Neural cell (in vitro differentiated cells): ENCODE measurements around the gene IFIH1. TPM values are rescaled to one million over a fixed set of nuclear protein-coding genes. Genes with fewer than 3 reads are reported as not detected.

Source experiments
- H2AFZ ChIP-seq: fragments of 200-600, 300-800 bp; sonication (generic), shearing (Covaris generic); 2 replicates; pipeline ENCODE4 v1.6.0; 2014; ENCODE audit warnings: low read depth, mild to moderate bottlenecking, antibody characterized with exemption, low read length, moderate library complexity
- H3F3A ChIP-seq: fragments of 200-600 bp; shearing (Covaris generic); 2 replicates; pipeline ENCODE4 v1.6.1; 2016; ENCODE audit warnings: mild to moderate bottlenecking, moderate library complexity, mixed read lengths, antibody characterized with exemption, low read length; ENCODE audit not compliant: insufficient read depth, poor library complexity, severe bottlenecking
- H3K27ac ChIP-seq: fragments of 200-600, 300-800 bp; sonication (generic), shearing (Covaris generic); 2 replicates; pipeline ENCODE4 v1.5.1; 2014; ENCODE audit warnings: mild to moderate bottlenecking, low read length, moderate library complexity
- H3K27me3 ChIP-seq: fragments of 300-800, 200-600 bp; sonication (generic), shearing (Covaris generic); 2 replicates; pipeline ENCODE4 v1.6.0; 2014; ENCODE audit warnings: mild to moderate bottlenecking, low read depth, low read length, moderate library complexity; ENCODE audit not compliant: insufficient read depth
- H3K36me3 ChIP-seq: fragments of 300-800, 200-600 bp; sonication (generic), shearing (Covaris generic); 2 replicates; pipeline ENCODE4 v1.5.1; 2014; ENCODE audit warnings: mild to moderate bottlenecking, antibody characterized with exemption, low read length, moderate library complexity; ENCODE audit not compliant: insufficient read depth
- H3K4me2 ChIP-seq: fragments of 300-800, 200-600 bp; sonication (generic), shearing (Covaris generic); 2 replicates; pipeline ENCODE4 v1.6.0; 2014; ENCODE audit warnings: mild to moderate bottlenecking, low read length
- H3K4me3 ChIP-seq: fragments of 300-800, 200-600 bp; sonication (generic), shearing (Covaris generic); 2 replicates; pipeline ENCODE4 v1.5.1; 2014; ENCODE audit warnings: mild to moderate bottlenecking, low read length, moderate library complexity
- H3K79me2 ChIP-seq: fragments of 200-600 bp; shearing (Covaris generic); replicated peaks from 2 replicates; pipeline ENCODE4 v1.6.0; 2014; ENCODE audit warnings: mild to moderate bottlenecking, low read length, moderate library complexity; ENCODE audit not compliant: insufficient read depth
- H3K9ac ChIP-seq: fragments of 300-800, 200-600 bp; sonication (generic), shearing (Covaris generic); 2 replicates; pipeline ENCODE4 v1.6.1; 2016; ENCODE audit warnings: mild to moderate bottlenecking, low read length, mixed read lengths
- H3K9me2 ChIP-seq: fragments of 200-600 bp; shearing (Covaris generic); 2 replicates; pipeline ENCODE4 v1.6.1; 2016; ENCODE audit warnings: mild to moderate bottlenecking, low read length, mixed read lengths; ENCODE audit not compliant: insufficient read depth
- H3K9me3 ChIP-seq: fragments of 200-600, 300-800 bp; sonication (generic), shearing (Covaris generic); 2 replicates; pipeline ENCODE4 v1.6.1; 2016; ENCODE audit warnings: mild to moderate bottlenecking, mixed run types, low read length, moderate library complexity, mixed read lengths
- H4K20me1 ChIP-seq: fragments of 200-600 bp; shearing (Covaris generic); 2 replicates; pipeline ENCODE4 v1.6.1; 2016; ENCODE audit warnings: mild to moderate bottlenecking, mixed run types; ENCODE audit not compliant: insufficient read depth
- EP300 ChIP-seq: fragments of 450-650 bp; conservative IDR thresholded peaks from 2 replicates; pipeline ENCODE4 v1.6.1; 2014; ENCODE audit warnings: antibody characterized with exemption, mild to moderate bottlenecking, moderate library complexity; ENCODE audit not compliant: poor library complexity, severe bottlenecking
- EZH2 ChIP-seq: fragments of 200-600, 300-800 bp; shearing (Covaris generic), sonication (generic); IDR thresholded peaks from 2 replicates; pipeline ENCODE4 v1.6.1; 2014; ENCODE audit warnings: antibody characterized with exemption, low read length, borderline replicate concordance, mild to moderate bottlenecking; ENCODE audit not compliant: insufficient read depth, poor library complexity, severe bottlenecking
- MXI1 ChIP-seq: fragments of 450-650 bp; conservative IDR thresholded peaks from 2 replicates; pipeline ENCODE4 v1.6.1; 2014; ENCODE audit warnings: antibody characterized with exemption, mild to moderate bottlenecking; ENCODE audit not compliant: poor library complexity, severe bottlenecking
- POLR2AphosphoS5 ChIP-seq: IDR thresholded peaks from 2 replicates; pipeline ENCODE4 v1.6.1; 2012
- RAD21 ChIP-seq: fragments of 450-650 bp; conservative IDR thresholded peaks from 2 replicates; pipeline ENCODE4 v1.6.1; 2014; ENCODE audit warnings: antibody characterized with exemption, mild to moderate bottlenecking, moderate library complexity
- SMC3 ChIP-seq: fragments of 450-650 bp; conservative IDR thresholded peaks from 2 replicates; pipeline ENCODE4 v1.6.1; 2014; ENCODE audit warnings: antibody characterized with exemption, mild to moderate bottlenecking, moderate library complexity; ENCODE audit not compliant: poor library complexity
- TAF1 ChIP-seq: IDR thresholded peaks from 2 replicates; pipeline ENCODE4 v1.6.1; 2012; ENCODE audit warnings: low read depth
- polyA plus RNA-seq: library from polyadenylated mRNA; depleted of rRNA; stranded (reverse); fragments of >200 nt; gene quantifications from 2 replicates; pipeline ENCODE4 v1.2.3, GENCODE V29; 2014
- TF ChIP-seq, protein P1 (sequence below): IDR thresholded peaks from 2 replicates; pipeline ENCODE4 v1.6.1; 2012; ENCODE audit warnings: borderline replicate concordance
- TF ChIP-seq, protein P2 (sequence below): fragments of 450-650 bp; IDR thresholded peaks from 2 replicates; pipeline ENCODE4 v1.5.1; 2014; ENCODE audit warnings: antibody characterized with exemption, mild to moderate bottlenecking, moderate library complexity; ENCODE audit not compliant: poor library complexity, severe bottlenecking

The IFIH1 gene
- polyA plus RNA-seq, 1 donor from 2014 or later, result not detected

DNA sequence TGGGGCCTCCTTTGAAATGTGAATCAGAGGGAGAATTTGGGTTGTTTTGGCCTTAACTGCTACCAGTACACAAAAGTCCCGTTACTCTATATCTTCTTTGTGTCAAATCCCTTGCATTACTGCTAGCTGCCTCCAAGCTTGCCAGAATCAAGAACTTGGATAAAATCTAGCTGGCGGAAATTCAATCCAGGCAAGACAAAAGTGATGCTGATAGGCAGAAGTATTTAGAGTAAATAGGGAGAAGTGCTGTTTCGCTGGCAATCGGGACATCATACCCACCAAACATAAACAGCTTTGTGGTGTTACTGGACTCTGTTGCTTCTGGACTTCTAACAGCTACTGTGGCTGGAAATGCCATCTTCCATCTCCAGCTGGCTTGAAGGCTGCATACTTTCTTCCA, 2.5 kb downstream of the IFIH1 start:
- Histone ChIP-seq H3K4me3 (no peak overlapping the region), H3K27me3 (no peaks in the 10 kb centered on the region)

DNA sequence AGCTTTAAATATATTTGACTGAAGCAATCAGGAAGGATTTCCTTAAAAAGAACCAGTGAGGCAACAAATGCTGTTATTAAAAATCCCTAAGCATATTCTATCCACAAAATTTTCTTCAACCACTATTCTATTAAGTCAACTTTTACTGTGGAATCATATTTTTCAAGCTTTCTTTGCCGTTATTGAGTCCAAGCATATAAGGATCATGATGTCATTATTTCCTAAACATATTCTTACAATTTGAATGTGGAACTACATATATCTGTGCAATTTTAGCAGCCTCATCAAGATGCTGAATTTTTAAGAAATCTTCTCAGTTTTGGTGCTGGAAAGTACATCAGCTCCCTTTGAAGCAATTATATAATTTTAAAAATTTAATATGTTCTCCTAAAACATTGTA, 5.6 kb downstream of the IFIH1 start:
- H4K20me1 ChIP-seq, result no peaks in the 10 kb centered on the region
- no peaks in the 10 kb centered on the region for H3K9me2 ChIP-seq
- H3K79me2 ChIP-seq, result no peaks in the 10 kb centered on the region
- no peaks in the 10 kb centered on the region for H3K36me3 ChIP-seq
- no peak overlapping the region for H3K9ac ChIP-seq
- H3F3A ChIP-seq, result no peaks in the 10 kb centered on the region
- H3K4me3 ChIP-seq, result no peak overlapping the region
- no peaks in the 10 kb centered on the region for H3K9me3 ChIP-seq
- no peaks in the 10 kb centered on the region for H3K27me3 ChIP-seq
- H2AFZ ChIP-seq, result no peak overlapping the region
- TF ChIP-seq, protein P1, sequence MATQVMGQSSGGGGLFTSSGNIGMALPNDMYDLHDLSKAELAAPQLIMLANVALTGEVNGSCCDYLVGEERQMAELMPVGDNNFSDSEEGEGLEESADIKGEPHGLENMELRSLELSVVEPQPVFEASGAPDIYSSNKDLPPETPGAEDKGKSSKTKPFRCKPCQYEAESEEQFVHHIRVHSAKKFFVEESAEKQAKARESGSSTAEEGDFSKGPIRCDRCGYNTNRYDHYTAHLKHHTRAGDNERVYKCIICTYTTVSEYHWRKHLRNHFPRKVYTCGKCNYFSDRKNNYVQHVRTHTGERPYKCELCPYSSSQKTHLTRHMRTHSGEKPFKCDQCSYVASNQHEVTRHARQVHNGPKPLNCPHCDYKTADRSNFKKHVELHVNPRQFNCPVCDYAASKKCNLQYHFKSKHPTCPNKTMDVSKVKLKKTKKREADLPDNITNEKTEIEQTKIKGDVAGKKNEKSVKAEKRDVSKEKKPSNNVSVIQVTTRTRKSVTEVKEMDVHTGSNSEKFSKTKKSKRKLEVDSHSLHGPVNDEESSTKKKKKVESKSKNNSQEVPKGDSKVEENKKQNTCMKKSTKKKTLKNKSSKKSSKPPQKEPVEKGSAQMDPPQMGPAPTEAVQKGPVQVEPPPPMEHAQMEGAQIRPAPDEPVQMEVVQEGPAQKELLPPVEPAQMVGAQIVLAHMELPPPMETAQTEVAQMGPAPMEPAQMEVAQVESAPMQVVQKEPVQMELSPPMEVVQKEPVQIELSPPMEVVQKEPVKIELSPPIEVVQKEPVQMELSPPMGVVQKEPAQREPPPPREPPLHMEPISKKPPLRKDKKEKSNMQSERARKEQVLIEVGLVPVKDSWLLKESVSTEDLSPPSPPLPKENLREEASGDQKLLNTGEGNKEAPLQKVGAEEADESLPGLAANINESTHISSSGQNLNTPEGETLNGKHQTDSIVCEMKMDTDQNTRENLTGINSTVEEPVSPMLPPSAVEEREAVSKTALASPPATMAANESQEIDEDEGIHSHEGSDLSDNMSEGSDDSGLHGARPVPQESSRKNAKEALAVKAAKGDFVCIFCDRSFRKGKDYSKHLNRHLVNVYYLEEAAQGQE, result no peak
- no peak for TF ChIP-seq EP300
- TF ChIP-seq TAF1, result no peak
- TF ChIP-seq POLR2AphosphoS5, result no peak
- TF ChIP-seq EZH2, result no peak
- no peak overlapping the region for H3K27ac ChIP-seq
- no peak overlapping the region for H3K4me2 ChIP-seq

More for the DNA sequence above, 2.5 kb downstream of the IFIH1 start:
- Histone ChIP-seq H4K20me1 (no peaks in the 10 kb centered on the region), H3F3A (no peaks in the 10 kb centered on the region), H3K9me3 (no peaks in the 10 kb centered on the region), H3K79me2 (no peaks in the 10 kb centered on the region), H3K4me2 (no peak overlapping the region), H3K36me3 (no peaks in the 10 kb centered on the region), H3K9ac (no peak overlapping the region), H3K9me2 (no peaks in the 10 kb centered on the region), H2AFZ (no peak overlapping the region), H3K27ac (no peak overlapping the region)
- TF ChIP-seq RAD21, result no peak
- TF ChIP-seq, protein P1, result no peak
- no peak for TF ChIP-seq TAF1
- no peak for TF ChIP-seq MXI1
- TF ChIP-seq, protein P2, sequence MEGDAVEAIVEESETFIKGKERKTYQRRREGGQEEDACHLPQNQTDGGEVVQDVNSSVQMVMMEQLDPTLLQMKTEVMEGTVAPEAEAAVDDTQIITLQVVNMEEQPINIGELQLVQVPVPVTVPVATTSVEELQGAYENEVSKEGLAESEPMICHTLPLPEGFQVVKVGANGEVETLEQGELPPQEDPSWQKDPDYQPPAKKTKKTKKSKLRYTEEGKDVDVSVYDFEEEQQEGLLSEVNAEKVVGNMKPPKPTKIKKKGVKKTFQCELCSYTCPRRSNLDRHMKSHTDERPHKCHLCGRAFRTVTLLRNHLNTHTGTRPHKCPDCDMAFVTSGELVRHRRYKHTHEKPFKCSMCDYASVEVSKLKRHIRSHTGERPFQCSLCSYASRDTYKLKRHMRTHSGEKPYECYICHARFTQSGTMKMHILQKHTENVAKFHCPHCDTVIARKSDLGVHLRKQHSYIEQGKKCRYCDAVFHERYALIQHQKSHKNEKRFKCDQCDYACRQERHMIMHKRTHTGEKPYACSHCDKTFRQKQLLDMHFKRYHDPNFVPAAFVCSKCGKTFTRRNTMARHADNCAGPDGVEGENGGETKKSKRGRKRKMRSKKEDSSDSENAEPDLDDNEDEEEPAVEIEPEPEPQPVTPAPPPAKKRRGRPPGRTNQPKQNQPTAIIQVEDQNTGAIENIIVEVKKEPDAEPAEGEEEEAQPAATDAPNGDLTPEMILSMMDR, result no peak
- no peak for TF ChIP-seq EP300
- no peak for TF ChIP-seq POLR2AphosphoS5
- TF ChIP-seq SMC3, result no peak
- no peak for TF ChIP-seq EZH2
